OCI-LY3 (cell line): ENCODE results near the gene IP6K1.

Experiments
- H2AFZ ChIP-seq: fragments of 200-600, 300-600 bp; shearing (Covaris generic); 2 replicates; pipeline ENCODE4 v1.6.0; 2014; ENCODE audit warnings: antibody characterized with exemption, low read depth, low read length
- H3K27ac ChIP-seq: fragments of 200-600, 300-600 bp; sonication (generic); 2 replicates; pipeline ENCODE4 v1.5.1; 2014; ENCODE audit warnings: mild to moderate bottlenecking, low read length, moderate library complexity, mixed read lengths
- H3K27me3 ChIP-seq: fragments of 200-600, 300-600 bp; sonication (generic); 2 replicates; pipeline ENCODE4 v1.6.1; 2014; ENCODE audit warnings: low read depth, low read length, mixed read lengths
- H3K36me3 ChIP-seq: fragments of 200-600, 300-600 bp; sonication (generic); replicated peaks from 2 replicates; pipeline ENCODE3; 2014; ENCODE audit warnings: low read depth, low read length, mixed read lengths
- H3K4me1 ChIP-seq: fragments of 300-600, 200-600 bp; sonication (generic); 2 replicates; pipeline ENCODE4 v1.6.1; 2014; ENCODE audit warnings: low read length, mixed read lengths
- H3K4me2 ChIP-seq: fragments of 200-600, 300-600 bp; sonication (generic); 2 replicates; pipeline ENCODE4 v1.6.1; 2014; ENCODE audit warnings: low read length, mixed read lengths
- H3K4me3 ChIP-seq: fragments of 300-600, 200-600 bp; sonication (generic); 2 replicates; pipeline ENCODE4 v1.5.1; 2014; ENCODE audit warnings: antibody characterized with exemption, mild to moderate bottlenecking, low read length, moderate library complexity
- H3K79me2 ChIP-seq: fragments of 300-600, 200-600 bp; shearing (Covaris generic); 2 replicates; pipeline ENCODE4 v1.6.1; 2014; ENCODE audit warnings: mild to moderate bottlenecking, low read length, mixed read lengths
- H3K9ac ChIP-seq: fragments of 300-600, 200-600 bp; shearing (Covaris generic); 2 replicates; pipeline ENCODE4 v1.6.0; 2014; ENCODE audit warnings: mild to moderate bottlenecking, low read length, moderate library complexity
- H3K9me3 ChIP-seq: fragments of 200-600, 300-600 bp; shearing (Covaris generic); 2 replicates; pipeline ENCODE4 v1.6.1; 2014; ENCODE audit warnings: low read length, mixed read lengths; ENCODE audit not compliant: insufficient read depth
- H4K20me1 ChIP-seq: fragments of 200-600, 300-600 bp; sonication (generic); 2 replicates; pipeline ENCODE4 v1.6.1; 2016; ENCODE audit warnings: low read length, mixed read lengths; ENCODE audit not compliant: insufficient read depth
- CTCF ChIP-seq: fragments of 200-600, 300-600 bp; sonication (generic); IDR thresholded peaks from 2 replicates; pipeline ENCODE4 v1.5.1; 2014; ENCODE audit warnings: antibody characterized with exemption, low read length, low read depth
- EZH2phosphoT487 ChIP-seq: fragments of 200-600 bp; shearing (Covaris generic); IDR thresholded peaks from 2 replicates; pipeline ENCODE4 v1.6.1; 2018; ENCODE audit warnings: antibody characterized with exemption, mixed run types, low read depth

The IP6K1 gene

GRCh38 chr3:49747792-49748480 lies 38.4 kb downstream of the IP6K1 start:
- Histone ChIP-seq H3K4me3 (no peak overlapping the region), H3K4me2 (no peak overlapping the region), H4K20me1 (peaks cover 10% of the 10 kb centered on the region; the same call in 1 of the 2 replicates), H3K36me3 (peaks cover 13% of the 10 kb centered on the region), H3K27ac (no peak overlapping the region), H3K9ac (no peak overlapping the region), H3K27me3 (no peaks in the 10 kb centered on the region), H3K79me2 (peaks cover 2% of the 10 kb centered on the region), H2AFZ (no peak overlapping the region), H3K9me3 (no peaks in the 10 kb centered on the region), H3K4me1 (no peaks in the 10 kb centered on the region)
- TF ChIP-seq CTCF: no peak
- TF ChIP-seq EZH2phosphoT487: no peak

GRCh38 chr3:49745986-49746385 lies 40.4 kb downstream of the IP6K1 start:
- Histone ChIP-seq H3K4me1 (no peaks in the 10 kb centered on the region), H3K27ac (no peak overlapping the region), H3K27me3 (no peaks in the 10 kb centered on the region), H3K4me2 (no peak overlapping the region), H4K20me1 (peaks cover 5% of the 10 kb centered on the region; the same call in 1 of the 2 replicates), H3K36me3 (peaks cover 23% of the 10 kb centered on the region), H3K4me3 (no peak overlapping the region), H3K9me3 (no peaks in the 10 kb centered on the region), H3K79me2 (no peaks in the 10 kb centered on the region; the same call in none of the 2 replicates), H2AFZ (no peak overlapping the region), H3K9ac (no peak overlapping the region)
- TF ChIP-seq CTCF (no peak), EZH2phosphoT487 (no peak)

GRCh38 chr3:49740427-49740826 lies 45.9 kb downstream of the IP6K1 start:
- Histone ChIP-seq H3K79me2 (no peaks in the 10 kb centered on the region; the same call in 1 of the 2 replicates), H3K36me3 (peaks cover 39% of the 10 kb centered on the region), H3K27ac (no peak overlapping the region), H2AFZ (no peak overlapping the region), H3K4me1 (no peaks in the 10 kb centered on the region), H3K9me3 (no peaks in the 10 kb centered on the region), H4K20me1 (no peaks in the 10 kb centered on the region), H3K9ac (no peak overlapping the region), H3K27me3 (no peaks in the 10 kb centered on the region), H3K4me3 (no peak overlapping the region), H3K4me2 (no peak overlapping the region)
- TF ChIP-seq CTCF (no peak), EZH2phosphoT487 (no peak)

GRCh38 chr3:49738067-49738713 lies 48.2 kb downstream of the IP6K1 start:
- no peak overlapping the region for H3K9ac ChIP-seq
- H3K27me3 ChIP-seq: no peaks in the 10 kb centered on the region
- no peak overlapping the region for H3K4me2 ChIP-seq
- no peak overlapping the region for H2AFZ ChIP-seq
- TF ChIP-seq EZH2phosphoT487 (no peak), CTCF (no peak)
- no peak overlapping the region for H3K4me3 ChIP-seq
- H4K20me1 ChIP-seq: no peaks in the 10 kb centered on the region
- H3K4me1 ChIP-seq: no peaks in the 10 kb centered on the region
- H3K27ac ChIP-seq: no peak overlapping the region
- H3K9me3 ChIP-seq: no peaks in the 10 kb centered on the region
- H3K79me2 ChIP-seq: no peaks in the 10 kb centered on the region
- H3K36me3 ChIP-seq: peaks cover 44% of the 10 kb centered on the region
